ENCODE measurements around the gene GRM1. TPM values are rescaled to one million over a fixed set of nuclear protein-coding genes. Genes with fewer than 3 reads are reported as not detected.

GRM1 gene
- under 1 TPM in 1 of 6 donors, not detected in 5; 0.10 TPM for total RNA-seq

DNA sequence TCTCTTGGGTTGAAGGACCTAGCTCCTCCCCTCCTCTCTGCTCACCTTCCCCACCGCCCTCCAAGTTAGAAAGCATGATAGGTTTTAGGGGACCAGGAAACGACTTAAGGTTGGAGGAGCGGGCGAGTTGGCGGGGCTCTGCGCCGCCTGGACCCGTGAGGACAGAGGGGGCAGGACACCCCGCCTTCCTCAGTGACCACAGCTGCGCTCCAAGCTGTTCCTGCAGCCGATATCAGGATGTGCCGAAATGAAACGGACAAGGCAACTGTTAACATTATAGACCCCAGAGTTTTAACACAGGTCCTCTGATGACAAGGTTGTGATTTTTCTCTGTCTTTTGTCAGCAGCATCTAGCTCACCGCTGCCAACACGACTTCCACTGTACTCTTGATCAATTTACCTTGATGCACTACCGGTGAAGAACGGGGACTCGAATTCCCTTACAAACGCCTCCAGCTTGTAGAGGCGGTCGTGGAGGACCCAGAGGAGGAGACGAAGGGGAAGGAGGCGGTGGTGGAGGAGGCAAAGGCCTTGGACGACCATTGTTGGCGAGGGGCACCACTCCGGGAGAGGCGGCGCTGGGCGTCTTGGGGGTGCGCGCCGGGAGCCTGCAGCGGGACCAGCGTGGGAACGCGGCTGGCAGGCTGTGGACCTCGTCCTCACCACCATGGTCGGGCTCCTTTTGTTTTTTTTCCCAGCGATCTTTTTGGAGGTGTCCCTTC is at the start of gene GRM1:
GRM1 (plus strand) TSS at position 212 of the 722 bp plus-strand sequence; CDS start at position 668, 456 bp downstream.
- Histone ChIP-seq H3K4me1 (no peaks in the 10 kb centered on the region), H3K27ac (no peak within 1 kb of the TSS), H3K36me3 (no peaks in the 10 kb centered on the region), H3K27me3 (peaks cover 0 to 17% (median 8%) of the 10 kb centered on the region in 4 donors), H3K9me3 (no peaks in the 10 kb centered on the region), H3K4me3 (no peak within 1 kb of the TSS)
- DNase-seq = peak in 1 of 2 donors; percentile 56
- TF ChIP-seq POLR2AphosphoS5 (IDR thresholded peaks at IDR 0.05) = no peak
- TF ChIP-seq POLR2A (IDR thresholded peaks at IDR 0.05) = no peak
- TF ChIP-seq, protein P1, sequence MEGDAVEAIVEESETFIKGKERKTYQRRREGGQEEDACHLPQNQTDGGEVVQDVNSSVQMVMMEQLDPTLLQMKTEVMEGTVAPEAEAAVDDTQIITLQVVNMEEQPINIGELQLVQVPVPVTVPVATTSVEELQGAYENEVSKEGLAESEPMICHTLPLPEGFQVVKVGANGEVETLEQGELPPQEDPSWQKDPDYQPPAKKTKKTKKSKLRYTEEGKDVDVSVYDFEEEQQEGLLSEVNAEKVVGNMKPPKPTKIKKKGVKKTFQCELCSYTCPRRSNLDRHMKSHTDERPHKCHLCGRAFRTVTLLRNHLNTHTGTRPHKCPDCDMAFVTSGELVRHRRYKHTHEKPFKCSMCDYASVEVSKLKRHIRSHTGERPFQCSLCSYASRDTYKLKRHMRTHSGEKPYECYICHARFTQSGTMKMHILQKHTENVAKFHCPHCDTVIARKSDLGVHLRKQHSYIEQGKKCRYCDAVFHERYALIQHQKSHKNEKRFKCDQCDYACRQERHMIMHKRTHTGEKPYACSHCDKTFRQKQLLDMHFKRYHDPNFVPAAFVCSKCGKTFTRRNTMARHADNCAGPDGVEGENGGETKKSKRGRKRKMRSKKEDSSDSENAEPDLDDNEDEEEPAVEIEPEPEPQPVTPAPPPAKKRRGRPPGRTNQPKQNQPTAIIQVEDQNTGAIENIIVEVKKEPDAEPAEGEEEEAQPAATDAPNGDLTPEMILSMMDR (IDR thresholded peaks at IDR 0.05) = no peak
- TF ChIP-seq EP300 (IDR thresholded peaks at IDR 0.05) = no peak
- ATAC-seq (ENCODE audit: low FRiP score in 2 of 2) = no peak
- WGBS, 2 donors = 11 to 16% methylated on average over 27 to 39 of the region's 39 CpGs

DNA sequence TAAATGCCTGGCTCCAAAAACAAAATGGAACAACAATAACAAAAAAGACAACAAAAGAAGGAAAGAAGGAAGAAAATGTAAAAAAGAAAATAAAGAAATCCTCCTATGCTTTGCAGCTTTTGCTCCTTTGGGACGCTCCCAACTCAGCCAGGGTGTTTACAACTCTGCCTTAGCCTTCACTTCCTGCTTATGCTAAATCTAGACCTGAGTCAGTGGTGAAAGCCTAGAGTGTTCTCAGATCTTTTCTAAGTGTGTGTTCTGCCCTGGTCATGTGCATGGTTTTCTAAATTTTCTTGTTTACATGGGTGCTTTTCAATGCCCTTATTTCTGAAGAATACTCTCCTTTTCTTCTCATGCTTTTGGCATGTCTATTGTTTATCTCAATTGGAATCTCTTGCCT is 19.5 kb upstream of the GRM1 start:
- Histone ChIP-seq H3K27ac (no peak overlapping the region), H3K36me3 (no peaks in the 10 kb centered on the region), H3K4me1 (no peaks in the 10 kb centered on the region), H3K4me3 (no peak overlapping the region), H3K9me3 (peaks cover 0 to 4% (median 0%) of the 10 kb centered on the region in 4 donors), H3K27me3 (no peaks in the 10 kb centered on the region)
- TF ChIP-seq POLR2AphosphoS5 (IDR thresholded peaks at IDR 0.05) (no peak), POLR2A (IDR thresholded peaks at IDR 0.05) (no peak), EP300 (IDR thresholded peaks at IDR 0.05) (no peak)
- TF ChIP-seq, protein P1 (IDR thresholded peaks at IDR 0.05) = no peak
- DNase-seq = no peak
- WGBS, 2 donors = 76 to 77% methylated on average over 1 of the region's 1 CpG
- no peak for ATAC-seq (ENCODE audit: low FRiP score in 2 of 2)

DNA sequence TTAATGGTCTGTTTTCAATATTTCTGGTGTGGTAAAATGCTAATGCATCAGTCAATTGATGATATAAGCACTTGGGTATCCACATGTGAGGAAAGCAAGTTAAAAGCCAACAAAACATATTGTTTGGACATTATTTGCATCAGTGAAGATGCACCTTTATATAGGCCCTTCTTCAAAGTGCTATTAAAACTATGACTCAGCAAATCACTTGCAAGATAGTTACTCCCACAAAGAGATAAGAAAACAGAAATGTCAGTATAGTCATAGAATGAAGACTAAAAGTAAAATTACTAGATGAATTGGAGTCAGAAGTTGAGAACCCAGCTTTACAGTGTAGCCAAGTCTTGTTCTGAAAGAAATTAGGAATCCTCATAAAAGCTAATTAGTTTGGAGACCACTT is 14.6 kb upstream of the GRM1 start:
- Histone ChIP-seq H3K9me3 (peaks cover 0 to 4% (median 0%) of the 10 kb centered on the region in 4 donors), H3K27me3 (no peaks in the 10 kb centered on the region), H3K36me3 (no peaks in the 10 kb centered on the region), H3K4me1 (no peaks in the 10 kb centered on the region), H3K4me3 (no peak overlapping the region), H3K27ac (no peak overlapping the region)
- TF ChIP-seq POLR2A (IDR thresholded peaks at IDR 0.05) (no peak), EP300 (IDR thresholded peaks at IDR 0.05) (no peak), POLR2AphosphoS5 (IDR thresholded peaks at IDR 0.05) (no peak)
- TF ChIP-seq, protein P1 (IDR thresholded peaks at IDR 0.05) = no peak
- ATAC-seq (ENCODE audit: low FRiP score in 2 of 2) = no peak
- DNase-seq = no peak

DNA sequence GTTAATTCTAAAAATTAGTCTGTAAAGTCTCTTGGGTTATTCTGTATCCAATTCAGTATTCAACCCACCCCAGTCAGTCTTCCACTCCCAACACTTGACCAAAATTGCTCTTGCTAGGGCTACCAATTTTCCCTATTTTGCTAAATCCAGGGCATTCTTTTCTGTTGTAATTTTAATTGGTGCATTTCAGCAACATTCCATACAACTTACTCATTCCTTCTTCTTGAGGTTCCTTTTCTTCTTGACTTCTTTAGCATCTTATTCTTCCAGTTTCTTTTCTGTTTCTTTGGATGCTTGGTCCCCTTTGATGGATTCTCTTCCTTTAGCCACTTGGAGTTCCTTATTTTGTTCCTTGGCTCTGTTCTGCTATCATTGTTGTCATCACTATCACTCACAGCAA is 11.2 kb upstream of the GRM1 start:
- H3K36me3 ChIP-seq = no peaks in the 10 kb centered on the region
- ATAC-seq (ENCODE audit: low FRiP score in 2 of 2) (no peak), DNase-seq (no peak)
- H3K9me3 ChIP-seq = no peaks in the 10 kb centered on the region
- H3K4me3 ChIP-seq = no peak overlapping the region
- no peak overlapping the region for H3K27ac ChIP-seq
- no peaks in the 10 kb centered on the region for H3K4me1 ChIP-seq
- TF ChIP-seq EP300 (IDR thresholded peaks at IDR 0.05) = no peak
- TF ChIP-seq, protein P1 (IDR thresholded peaks at IDR 0.05) = no peak
- TF ChIP-seq POLR2A (IDR thresholded peaks at IDR 0.05) = no peak
- TF ChIP-seq POLR2AphosphoS5 (IDR thresholded peaks at IDR 0.05) = no peak
- H3K27me3 ChIP-seq = no peaks in the 10 kb centered on the region

DNA sequence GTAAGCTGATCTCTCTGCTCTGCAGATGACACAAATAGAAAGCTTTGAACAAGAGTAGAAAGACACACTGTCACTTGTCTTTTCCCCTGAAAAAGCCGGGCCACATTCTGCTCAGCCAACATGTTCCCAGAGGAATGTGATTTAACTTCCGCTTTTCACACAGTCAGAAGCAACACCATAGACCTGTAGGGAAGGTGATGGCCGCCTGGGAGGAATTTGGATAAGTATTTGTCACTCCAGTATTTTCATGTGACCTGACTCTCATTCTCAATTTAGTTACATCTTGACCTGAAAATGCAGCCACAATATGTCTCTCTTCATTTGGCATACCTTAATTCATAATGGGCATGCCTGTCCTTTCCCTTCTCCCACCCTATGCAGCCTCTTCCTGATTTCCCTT is 2.0 kb upstream of the GRM1 start:
- DNase-seq (no peak), ATAC-seq (ENCODE audit: low FRiP score in 2 of 2) (no peak)
- no peak for TF ChIP-seq EP300 (IDR thresholded peaks at IDR 0.05)
- no peak for TF ChIP-seq POLR2AphosphoS5 (IDR thresholded peaks at IDR 0.05)
- TF ChIP-seq POLR2A (IDR thresholded peaks at IDR 0.05) = no peak
- TF ChIP-seq, protein P1 (IDR thresholded peaks at IDR 0.05) = no peak
- H3K27ac ChIP-seq = no peak overlapping the region
- H3K36me3 ChIP-seq = no peaks in the 10 kb centered on the region
- H3K4me1 ChIP-seq = no peaks in the 10 kb centered on the region
- no peaks in the 10 kb centered on the region for H3K9me3 ChIP-seq
- 58 to 72% methylated on average over 3 of the region's 3 CpGs for WGBS, 2 donors
- peaks cover 0 to 17% (median 8%) of the 10 kb centered on the region in 4 donors for H3K27me3 ChIP-seq
- no peak overlapping the region for H3K4me3 ChIP-seq
